Heart left ventricle (tissue), 16 donors: ENCODE data around the gene MRPS15. TPM values are rescaled to one million over a fixed set of nuclear protein-coding genes. Genes with fewer than 3 reads are reported as not detected.

Experiments used
- ATAC-seq, 4 donors: fragments of 200-7000 bp; cut with Tn5 transposase; one replicate each; pipeline ENCODE4 v1.9.1; 2020 to 2022; ENCODE audit warnings: moderate library complexity in 4 of 4, mild to moderate bottlenecking in 3 of 4, moderate number of reproducible peaks in 1 of 4
- DNase-seq, 5 donors: peaks; one replicate each; pipeline ENCODE4 v3.0.0-alpha.2; 2020
- H3K27ac ChIP-seq, 12 donors: fragments of 200-600 bp; sonication (generic) in 4 of 12; one replicate each; pipeline versions ENCODE4 v1.5.0 to v1.8.0; 2016 to 2022; ENCODE audit warnings: mild to moderate bottlenecking in 2 of 12
- H3K27me3 ChIP-seq, 9 donors: fragments of 200-600 bp; sonication (generic) in 2 of 9; one replicate each; pipeline versions ENCODE4 v1.5.1 to v1.8.0; 2016 to 2022; ENCODE audit warnings: mild to moderate bottlenecking in 3 of 9
- H3K36me3 ChIP-seq, 9 donors: fragments of 200-600 bp; sonication (generic) in 2 of 9; one replicate each; pipeline versions ENCODE4 v1.5.0 to v1.8.0; 2018 to 2022; ENCODE audit warnings: mild to moderate bottlenecking in 2 of 9
- H3K4me1 ChIP-seq, 12 donors: fragments of 200-600 bp; sonication (generic) in 4 of 12; one replicate each; pipeline versions ENCODE4 v1.5.0 to v1.8.0; 2016 to 2022; ENCODE audit warnings: mild to moderate bottlenecking in 3 of 12
- H3K4me3 ChIP-seq, 12 donors: fragments of 200-600 bp; sonication (generic) in 4 of 12; one replicate each; pipeline versions ENCODE4 v1.5.0 to v1.8.0; 2017 to 2022; ENCODE audit warnings: mild to moderate bottlenecking in 9 of 12, moderate library complexity in 4 of 12
- H3K9me3 ChIP-seq, 12 donors: fragments of 200-600 bp; sonication (generic) in 4 of 12; one replicate each; pipeline versions ENCODE4 v1.5.0 to v1.8.0; 2016 to 2022; ENCODE audit warnings: mild to moderate bottlenecking in 1 of 12
- CTCF ChIP-seq, 12 donors: fragments of 200-600 bp; sonication (generic) in 4 of 12; IDR thresholded peaks; one replicate each; pipeline versions ENCODE4 v1.5.0 to v1.8.0; 2018 to 2022; ENCODE audit warnings: antibody characterized with exemption in 12 of 12, mild to moderate bottlenecking in 5 of 12
- POLR2A ChIP-seq, 2 donors: fragments of 450-650 bp; IDR thresholded peaks; one replicate each; pipeline ENCODE4 v1.6.1; 2017; ENCODE audit warnings: antibody characterized with exemption in 2 of 2, mild to moderate bottlenecking in 2 of 2, moderate library complexity in 2 of 2
- WGBS, 4 donors: extraction: QIAGEN DNeasy Blood & Tissue Kit in 2 of 4; methylation state at CpG; one replicate each; pipeline versions ENCODE4 v1.1.5 to v1.1.7; 2013 to 2018; 5-methylcytosine and 5-hydroxymethylcytosine counted together
- intact Hi-C, 10 donors: fragments of 100-400 bp; cut with DNase I; formaldehyde crosslinking; loops; one replicate each; pipeline versions ENCODE4 v1.11.1 to v1.14.2; 2022
- polyA plus RNA-seq, 2 donors: library from polyadenylated mRNA; stranded (reverse); fragments of 200-250 nt; gene quantifications; one replicate each; pipeline ENCODE4 v1.2.3, GENCODE V29; 2013
- total RNA-seq, 9 donors: library from RNA; depleted of rRNA in 2 of 9; stranded (reverse); fragments of >200 nt in 2 of 9; fragmentation: NEBNext Ultra II Directional in 3 of 9; extraction: Animal tissue kit (Norgen Biotek cat#: 25700) in 3 of 9; gene quantifications; one replicate each; pipeline versions ENCODE4 v1.1.0 to v1.2.4, GENCODE V29; 2016 to 2023
- donor health status: ischemic (EF 13 %, LVEDD 7.1; RV severe dilation, severe dysfunction).
- donor health status: healthy with polysubstance abuse.
- donor health status: DM: no; HTN: yes; CAD: no.
- donor health status: DM: no; HTN: no; CAD: no.
- donor health status: ischemic (EF 25% LVEDD 6.9; RV normal size, moderate dysfunction).
- donor health status: ischemic (EF 25% LVEDD 5.7; RV mildly dilated, moderate dysfunction).
- donor health status: healthy.
- donor health status: DM: yes; HTN: yes; CAD: no.
- donor health status: ischemic (EF 35%, LVEDD 5.7; RV mildly dilated, moderate dysfunction).
- donor health status: nonischemic (EF 11% LVEDD 7.7; RV severe dilation, severe dysfunction).
- donor health status: DM: yes; HTN: yes; CAD: no.
- donor health status: PGD.
- donor health status: ischemic (EF 29% LVEDD 5.4; RV normal size, mild dysfunction).
- donor health status: nonischemic (EF 23%, LVEDD 6.1; RV moderate dilation, normal function).

Gene MRPS15
- total and polyA plus RNA-seq, 11 donors: 83.5 to 396 (median 108) TPM

GRCh38 chr1:36467700-36468455 is 3.7 kb upstream of the MRPS15 start:
- Histone ChIP-seq H3K36me3 (no peaks in the 10 kb centered on the region), H3K4me3 (no peak overlapping the region), H3K27me3 (no peaks in the 10 kb centered on the region), H3K27ac (no peak overlapping the region), H3K9me3 (no peaks in the 10 kb centered on the region), H3K4me1 (peaks cover 4 to 17% (median 11%) of the 10 kb centered on the region in 12 donors)
- no peak for ATAC-seq
- TF ChIP-seq CTCF (IDR thresholded peaks at IDR 0.05) (no peak), POLR2A (IDR thresholded peaks at IDR 0.05) (no peak)
- WGBS, 4 donors: 85 to 90% (median 89%) methylated on average over 7 to 10 of the region's 10 CpGs
- peak in 1 of 5 donors; percentile 59 for DNase-seq
- intact Hi-C loops: no loop called here

GRCh38 chr1:36467027-36467410 is 2.8 kb upstream of the MRPS15 start:
- ATAC-seq (no peak), DNase-seq (no peak)
- no peak overlapping the region for H3K27ac ChIP-seq
- no peak for TF ChIP-seq POLR2A (IDR thresholded peaks at IDR 0.05)
- no peak for TF ChIP-seq CTCF (IDR thresholded peaks at IDR 0.05)
- peaks cover 0 to 6% (median 2%) of the 10 kb centered on the region in 9 donors for H3K36me3 ChIP-seq
- WGBS, 4 donors: 92 to 100% (median 93%) methylated on average over 1 to 4 of the region's 4 CpGs
- intact Hi-C loops: no loop called here
- H3K4me1 ChIP-seq: peaks cover 4 to 24% (median 16%) of the 10 kb centered on the region in 12 donors
- no peaks in the 10 kb centered on the region for H3K9me3 ChIP-seq
- no peaks in the 10 kb centered on the region for H3K27me3 ChIP-seq
- H3K4me3 ChIP-seq: no peak overlapping the region

- DNase-seq: peak in 1 of 5 donors; percentile 52
- H3K9me3 ChIP-seq: no peaks in the 10 kb centered on the region
- no peak for ATAC-seq
- peaks cover 4 to 24% (median 16%) of the 10 kb centered on the region in 12 donors for H3K4me1 ChIP-seq
- H3K36me3 ChIP-seq: peaks cover 0 to 12% (median 5%) of the 10 kb centered on the region in 9 donors
- H3K27me3 ChIP-seq: no peaks in the 10 kb centered on the region
- intact Hi-C loops: no loop called here
- 89 to 98% (median 90%) methylated on average over 8 to 12 of the region's 12 CpGs for WGBS, 4 donors
- H3K27ac ChIP-seq: no peak overlapping the region
- H3K4me3 ChIP-seq: no peak overlapping the region
- TF ChIP-seq CTCF (IDR thresholded peaks at IDR 0.05): no peak
- TF ChIP-seq POLR2A (IDR thresholded peaks at IDR 0.05): no peak
Observed at GRCh38 chr1:36466370-36467026, 2.3 kb upstream of the MRPS15 start.

- TF ChIP-seq POLR2A (IDR thresholded peaks at IDR 0.05) (no peak), CTCF (IDR thresholded peaks at IDR 0.05) (no peak)
- Histone ChIP-seq H3K4me1 (peaks cover 4 to 24% (median 16%) of the 10 kb centered on the region in 12 donors), H3K27ac (no peak overlapping the region), H3K4me3 (no peak overlapping the region), H3K27me3 (no peaks in the 10 kb centered on the region), H3K9me3 (no peaks in the 10 kb centered on the region), H3K36me3 (peaks cover 0 to 18% (median 12%) of the 10 kb centered on the region in 9 donors)
- ATAC-seq (no peak), DNase-seq (peak in 1 of 5 donors; percentile 53)
- intact Hi-C loops: no loop called here
- 53 to 66% (median 59%) methylated on average over 4 of the region's 4 CpGs for whole genome bisulfite sequencing, 4 donors
Observed at GRCh38 chr1:36465731-36466369, 1.7 kb upstream of the MRPS15 start.
